Choroid plexus epithelial cell (primary cell): Measurements from ENCODE around the gene BBC3.

Source experiments
- DNase-seq: peaks from one replicate; pipeline ENCODE4 v3.0.0-alpha.2; 2010; ENCODE audit warnings: low read depth
- H3K4me3 ChIP-seq: 2 replicates; pipeline ENCODE4 v1.5.1; 2011; ENCODE audit warnings: low read depth, mild to moderate bottlenecking, control low read depth, low read length, moderate library complexity
- CTCF ChIP-seq: conservative IDR thresholded peaks from 2 replicates; pipeline ENCODE4 v1.5.1; 2011; ENCODE audit warnings: low read depth, mild to moderate bottlenecking, control low read depth, inconsistent platforms, low read length, moderate library complexity

Gene BBC3

GRCh38 chr19:47247308-47247990, 16.4 kb upstream of the BBC3 start:
- no peak overlapping the region for H3K4me3 ChIP-seq
- peak; percentile 92 for TF ChIP-seq CTCF

GRCh38 chr19:47243776-47244547, 13.0 kb upstream of the BBC3 start:
- DNase-seq, result peak; percentile 99
- H3K4me3 ChIP-seq, result peak overlapping the region; percentile 46
- TF ChIP-seq CTCF, result peak; percentile 79

More at GRCh38 chr19:47247308-47247990, 16.4 kb upstream of the BBC3 start:
- DNase-seq, result peak; percentile 88

GRCh38 chr19:47243364-47243775, 12.4 kb upstream of the BBC3 start:
- no peak for TF ChIP-seq CTCF
- peak overlapping the region; percentile 43 for H3K4me3 ChIP-seq
- DNase-seq, result no peak

GRCh38 chr19:47241919-47242577, 11.0 kb upstream of the BBC3 start:
- no peak for DNase-seq
- no peak for TF ChIP-seq CTCF
- no peak overlapping the region for H3K4me3 ChIP-seq

GRCh38 chr19:47240996-47241918, 10.3 kb upstream of the BBC3 start:
- peak; percentile 84 for DNase-seq
- no peak overlapping the region for H3K4me3 ChIP-seq
- no peak for TF ChIP-seq CTCF

GRCh38 chr19:47240556-47240955, 9.6 kb upstream of the BBC3 start:
- no peak for DNase-seq
- no peak for TF ChIP-seq CTCF
- H3K4me3 ChIP-seq, result no peak overlapping the region
